Natural killer cell (primary cell): Measurements from ENCODE around the gene ANO8. TPM values are rescaled to one million over a fixed set of nuclear protein-coding genes. Genes with fewer than 3 reads are reported as not detected.

Experiments used
- ATAC-seq, 3 donors: fragments of 150-1000 bp in 2 of 3; fragments of 200-7000 bp in 1 of 3; cut with Tn5 transposase; 1 replicate in 1 of 3; 2 replicates in 2 of 3; pipeline ENCODE4 v1.10.0; 2021; ENCODE audit warnings: mild to moderate bottlenecking in 2 of 3, moderate library complexity in 2 of 3
- DNase-seq, 2 donors: peaks; one replicate each; pipeline versions ENCODE4 v3.0.0 to v3.0.0-alpha.2; 2013 to 2021; ENCODE audit warnings: mixed read lengths in 1 of 2
- H3K27ac ChIP-seq: one replicate; pipeline ENCODE4 v1.5.1; 2013; ENCODE audit warnings: mild to moderate bottlenecking, low read length
- H3K27me3 ChIP-seq: one replicate; pipeline ENCODE4 v1.6.1; 2013; ENCODE audit warnings: low read length; ENCODE audit not compliant: control insufficient read depth, insufficient read depth
- H3K36me3 ChIP-seq: one replicate; pipeline ENCODE4 v1.6.1; 2013; ENCODE audit warnings: low read length; ENCODE audit not compliant: control insufficient read depth, insufficient read depth
- H3K4me1 ChIP-seq: one replicate; pipeline ENCODE4 v1.6.1; 2013; ENCODE audit warnings: low read length; ENCODE audit not compliant: control insufficient read depth, insufficient read depth
- H3K4me3 ChIP-seq: one replicate; pipeline ENCODE4 v1.5.1; 2013; ENCODE audit warnings: low read length
- H3K9me3 ChIP-seq: one replicate; pipeline ENCODE4 v1.6.1; 2013; ENCODE audit warnings: low read length; ENCODE audit not compliant: control insufficient read depth, insufficient read depth
- H3K27ac Mint-ChIP-seq, 2 donors: one replicate each; pipeline ENCODE4 v1.8.0; 2022; ENCODE audit warnings: mild to moderate bottlenecking in 2 of 2, mixed read lengths in 2 of 2, moderate library complexity in 1 of 2
- H3K27me3 Mint-ChIP-seq, 2 donors: one replicate each; pipeline ENCODE4 v1.8.0; 2022; ENCODE audit warnings: low read depth in 2 of 2, mixed read lengths in 2 of 2
- H3K36me3 Mint-ChIP-seq: one replicate; pipeline ENCODE4 v1.8.0; 2022; ENCODE audit warnings: mixed read lengths
- H3K4me1 Mint-ChIP-seq, 2 donors: one replicate each; pipeline ENCODE4 v1.8.0; 2022; ENCODE audit warnings: mixed read lengths in 2 of 2
- H3K4me3 Mint-ChIP-seq: one replicate; pipeline ENCODE4 v1.8.0; 2022; ENCODE audit warnings: mild to moderate bottlenecking, moderate library complexity, mixed read lengths
- H3K9me3 Mint-ChIP-seq, 2 donors: one replicate each; pipeline ENCODE4 v1.8.0; 2022; ENCODE audit warnings: mixed read lengths in 2 of 2
- WGBS: methylation state at CpG from one replicate; pipeline ENCODE4 v1.1.7; 2013; ENCODE audit warnings: missing lambda C conversion rate; ENCODE audit not compliant: insufficient coverage; 5-methylcytosine and 5-hydroxymethylcytosine counted together
- intact Hi-C: fragments of 100-400 bp; cut with micrococcal nuclease; formaldehyde crosslinking; loops from one replicate; pipeline ENCODE4 v1.14.2; 2022
- total RNA-seq, 4 donors: library from RNA; stranded (reverse); fragments of 120-200 nt in 1 of 4; gene quantifications; one replicate each; pipeline versions ENCODE4 v1.2.3 to v1.2.4, GENCODE V29; 2013 to 2022
- TF ChIP-seq, protein P1 (sequence below): fragments of 200-600 bp; IDR thresholded peaks from one replicate; pipeline ENCODE4 v1.8.0; 2022; ENCODE audit warnings: antibody characterized with exemption

ANO8 gene
- total RNA-seq, 3 donors from 2014 or later (not counting 1 experiment from before 2014, with no cell fraction given): 18.5 to 24.7 (median 19.1) TPM

- H3K27ac ChIP-seq: no peak overlapping the region
- H3K9me3 Mint-ChIP-seq: no peaks in the 10 kb centered on the region
- no peaks in the 10 kb centered on the region for H3K27me3 Mint-ChIP-seq
- DNase-seq (peak in 1 of 2 donors; percentile 43), ATAC-seq (no peak)
- H3K36me3 Mint-ChIP-seq: no peaks in the 10 kb centered on the region
- H3K9me3 ChIP-seq: no peaks in the 10 kb centered on the region
- no peak overlapping the region for H3K4me3 ChIP-seq
- no peak overlapping the region for H3K27ac Mint-ChIP-seq
- 31% methylated on average over 7 of the region's 7 CpGs for WGBS
- H3K27me3 ChIP-seq: no peaks in the 10 kb centered on the region
- H3K36me3 ChIP-seq: peaks cover 22% of the 10 kb centered on the region
- H3K4me1 Mint-ChIP-seq: peaks cover 0 to 2% of the 10 kb centered on the region in 2 donors
- TF ChIP-seq, protein P1, sequence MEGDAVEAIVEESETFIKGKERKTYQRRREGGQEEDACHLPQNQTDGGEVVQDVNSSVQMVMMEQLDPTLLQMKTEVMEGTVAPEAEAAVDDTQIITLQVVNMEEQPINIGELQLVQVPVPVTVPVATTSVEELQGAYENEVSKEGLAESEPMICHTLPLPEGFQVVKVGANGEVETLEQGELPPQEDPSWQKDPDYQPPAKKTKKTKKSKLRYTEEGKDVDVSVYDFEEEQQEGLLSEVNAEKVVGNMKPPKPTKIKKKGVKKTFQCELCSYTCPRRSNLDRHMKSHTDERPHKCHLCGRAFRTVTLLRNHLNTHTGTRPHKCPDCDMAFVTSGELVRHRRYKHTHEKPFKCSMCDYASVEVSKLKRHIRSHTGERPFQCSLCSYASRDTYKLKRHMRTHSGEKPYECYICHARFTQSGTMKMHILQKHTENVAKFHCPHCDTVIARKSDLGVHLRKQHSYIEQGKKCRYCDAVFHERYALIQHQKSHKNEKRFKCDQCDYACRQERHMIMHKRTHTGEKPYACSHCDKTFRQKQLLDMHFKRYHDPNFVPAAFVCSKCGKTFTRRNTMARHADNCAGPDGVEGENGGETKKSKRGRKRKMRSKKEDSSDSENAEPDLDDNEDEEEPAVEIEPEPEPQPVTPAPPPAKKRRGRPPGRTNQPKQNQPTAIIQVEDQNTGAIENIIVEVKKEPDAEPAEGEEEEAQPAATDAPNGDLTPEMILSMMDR: no peak
- intact Hi-C loops: no loop called here
- no peak overlapping the region for H3K4me3 Mint-ChIP-seq
- H3K4me1 ChIP-seq: peaks cover 10% of the 10 kb centered on the region
These were observed 10.7 kb downstream of the ANO8 start for GRCh38 chr19:17323964-17324332.

DNA sequence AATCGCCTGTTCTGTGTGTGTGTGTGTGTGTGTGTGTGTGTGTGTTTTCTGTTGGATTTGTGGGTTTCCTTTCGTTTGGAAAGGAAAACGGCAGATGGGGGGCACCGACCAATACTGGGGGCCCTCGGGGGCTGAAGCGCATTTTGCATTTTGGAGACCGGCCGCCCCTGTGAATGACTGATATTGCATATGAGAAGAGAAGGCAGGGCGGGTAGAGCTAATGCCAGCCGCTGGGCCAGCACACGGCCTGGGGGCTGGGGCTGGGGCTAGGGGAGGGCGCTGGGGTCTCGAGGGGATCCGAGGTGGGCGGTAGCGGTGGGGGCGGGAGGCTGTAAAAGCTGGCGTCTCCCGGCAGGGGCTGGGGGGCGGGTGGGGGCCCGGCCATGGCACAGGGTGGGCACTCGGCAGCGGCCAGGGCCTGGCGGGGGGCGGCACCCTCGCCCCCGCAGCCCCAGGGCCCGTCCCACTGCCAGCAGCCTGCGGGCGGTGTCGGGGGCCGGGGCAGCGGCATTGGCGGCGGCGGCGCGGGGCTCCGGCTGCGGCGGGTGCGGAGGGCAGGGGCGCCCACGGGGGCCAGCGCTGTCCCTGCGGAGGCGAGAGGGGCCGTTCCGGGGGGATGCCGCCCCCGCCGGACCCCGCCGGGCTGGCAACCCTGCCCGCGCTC lies 11.2 kb downstream of the ANO8 start:
- no peaks in the 10 kb centered on the region for H3K4me1 Mint-ChIP-seq
- ATAC-seq: no peak
- no peaks in the 10 kb centered on the region for H3K27me3 Mint-ChIP-seq
- peak overlapping the region; percentile 21 for H3K4me3 Mint-ChIP-seq
- intact Hi-C loops: no loop called here
- no peak overlapping the region for H3K27ac Mint-ChIP-seq
- H3K4me3 ChIP-seq: no peak overlapping the region
- peaks cover 7% of the 10 kb centered on the region for H3K4me1 ChIP-seq
- H3K27me3 ChIP-seq: no peaks in the 10 kb centered on the region
- peaks cover 25% of the 10 kb centered on the region for H3K36me3 ChIP-seq
- no peak for DNase-seq
- WGBS: 23% methylated on average over 56 of the region's 56 CpGs
- H3K36me3 Mint-ChIP-seq: no peaks in the 10 kb centered on the region
- H3K27ac ChIP-seq: no peak overlapping the region
- H3K9me3 ChIP-seq: no peaks in the 10 kb centered on the region
- TF ChIP-seq, protein P1: no peak
- no peaks in the 10 kb centered on the region for H3K9me3 Mint-ChIP-seq

GRCh38 chr19:17322854-17323253 lies 11.8 kb downstream of the ANO8 start:
- no peaks in the 10 kb centered on the region for H3K9me3 ChIP-seq
- H3K27ac ChIP-seq: no peak overlapping the region
- H3K27me3 ChIP-seq: no peaks in the 10 kb centered on the region
- Mint-ChIP-seq H3K36me3 (no peaks in the 10 kb centered on the region), H3K27ac (peak overlapping the region in 1 of 2 donors; percentile 61), H3K4me1 (no peaks in the 10 kb centered on the region), H3K9me3 (no peaks in the 10 kb centered on the region), H3K27me3 (no peaks in the 10 kb centered on the region), H3K4me3 (peak overlapping the region; percentile 21)
- intact Hi-C loops: no loop called here
- H3K36me3 ChIP-seq: peaks cover 25% of the 10 kb centered on the region
- H3K4me3 ChIP-seq: no peak overlapping the region
- peaks cover 2% of the 10 kb centered on the region for H3K4me1 ChIP-seq
- TF ChIP-seq, protein P1: no peak
- DNase-seq (no peak), ATAC-seq (no peak)
- 84% methylated on average over 7 of the region's 10 CpGs for WGBS
